Stromal cell of bone marrow (primary cell): ENCODE results near the gene ASTN2.

Experiments
- DNase-seq: peaks from one replicate; pipeline ENCODE4 v3.0.0-alpha.2; 2012; ENCODE audit warnings: low read depth

The ASTN2 gene

GRCh38 chr9:116379821-116380220, 1035.0 kb downstream of the ASTN2 start:
- no peak for DNase-seq

- DNase-seq: no peak
Measured at GRCh38 chr9:116378873-116379272, 1036.0 kb downstream of the ASTN2 start.

- DNase-seq: peak; percentile 53
Measured at GRCh38 chr9:116377179-116377798, 1037.6 kb downstream of the ASTN2 start.
